Measurements from ENCODE around the gene STARD4. TPM values are rescaled to one million over a fixed set of nuclear protein-coding genes. Genes with fewer than 3 reads are reported as not detected.
A peak's percentile ranks its signal among the peaks of the same experiment; 100 is the strongest.

The STARD4 gene, protein sequence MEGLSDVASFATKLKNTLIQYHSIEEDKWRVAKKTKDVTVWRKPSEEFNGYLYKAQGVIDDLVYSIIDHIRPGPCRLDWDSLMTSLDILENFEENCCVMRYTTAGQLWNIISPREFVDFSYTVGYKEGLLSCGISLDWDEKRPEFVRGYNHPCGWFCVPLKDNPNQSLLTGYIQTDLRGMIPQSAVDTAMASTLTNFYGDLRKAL
- total RNA-seq, result 10 to 100 TPM; 14.6 to 32.3 (median 19.8) TPM
- polyA plus RNA-seq, result 12.1 TPM
- long read RNA-seq, donor 1, full-length matches to known transcripts, result 51 of 74 reads
- long read RNA-seq, donor 1, partial matches to known transcripts, result 5 of 74 reads
- long read RNA-seq, donor 1, other reads (novel, unspliced or antisense), result 18 of 74 reads
- long read RNA-seq, donor 2, full-length matches to known transcripts, result 9 of 15 reads
- long read RNA-seq, donor 2, partial matches to known transcripts, result 1 of 15 reads
- long read RNA-seq, donor 2, other reads (novel, unspliced or antisense), result 5 of 15 reads
- long read RNA-seq, donor 3, full-length matches to known transcripts, result 81 of 120 reads
- long read RNA-seq, donor 3, partial matches to known transcripts, result 4 of 120 reads
- long read RNA-seq, donor 3, other reads (novel, unspliced or antisense), result 35 of 120 reads
- long read RNA-seq, donor 4, full-length matches to known transcripts, result 9 of 11 reads
- long read RNA-seq, donor 4, partial matches to known transcripts, result 0 of 11 reads
- long read RNA-seq, donor 4, other reads (novel, unspliced or antisense), result 2 of 11 reads

DNA sequence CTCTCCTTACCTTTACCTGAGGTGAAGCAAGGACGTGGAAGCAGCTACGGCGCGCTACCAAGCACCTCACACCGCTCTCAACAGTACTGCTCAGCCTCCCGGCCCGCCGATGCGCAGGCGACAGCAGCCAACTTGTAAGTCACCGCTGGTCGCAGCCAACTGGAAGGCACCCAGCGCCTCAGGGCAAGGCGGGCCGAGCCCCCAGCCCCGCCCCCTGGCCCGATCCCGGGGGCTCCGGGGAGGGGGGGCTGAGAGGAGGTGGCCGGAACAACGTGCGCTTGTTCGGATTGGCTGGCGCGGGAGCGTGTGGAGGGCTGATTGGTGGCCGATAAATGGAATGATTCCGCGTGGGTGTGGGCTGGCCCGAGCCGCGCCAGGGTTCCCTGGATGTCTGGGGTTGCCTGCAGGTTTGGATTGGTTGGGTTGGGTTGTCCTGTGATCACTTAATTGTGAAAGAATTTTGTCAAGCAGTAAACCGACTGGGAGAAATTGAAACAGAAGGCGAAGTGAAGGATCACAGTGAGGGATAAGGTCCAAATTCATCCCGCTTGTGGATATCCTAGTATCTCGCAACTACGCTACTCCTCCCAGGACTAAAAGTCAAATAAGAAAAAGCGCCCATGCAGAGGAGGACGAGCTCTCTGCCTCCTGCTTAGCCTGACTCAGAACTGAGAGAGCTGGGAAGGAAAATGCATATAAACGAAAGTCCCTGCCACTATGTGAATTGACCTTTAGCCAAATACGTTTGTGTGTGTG lies at the start of gene STARD4:
Gene STARD4, minus strand, starts transcription at position 161 of the 756 bp plus-strand sequence. CDS start 5,102 bp downstream, outside the sequence.
- H3K27ac ChIP-seq (ENCODE audit: low read length), result peak within 1 kb of the TSS; percentile 91
- no peaks in the 10 kb centered on the region for H3K4me1 ChIP-seq (ENCODE audit: control insufficient read depth, insufficient read depth, low read length)
- ATAC-seq, result peak; percentile 99
- intact Hi-C loops (cut with DNase I), result no loop called here
- no peaks in the 10 kb centered on the region for H3K27me3 ChIP-seq (ENCODE audit: control insufficient read depth, insufficient read depth)
- H3K9me3 ChIP-seq (ENCODE audit: control insufficient read depth, low read length), result no peaks in the 10 kb centered on the region
- DNase-seq, result peak; percentile 97 to 99 (median 98)
- peak within 1 kb of the TSS; percentile 53 for H3K4me3 ChIP-seq (ENCODE audit: low read length)
- under 1% methylated on average over 41 of the region's 41 CpGs for WGBS

DNA sequence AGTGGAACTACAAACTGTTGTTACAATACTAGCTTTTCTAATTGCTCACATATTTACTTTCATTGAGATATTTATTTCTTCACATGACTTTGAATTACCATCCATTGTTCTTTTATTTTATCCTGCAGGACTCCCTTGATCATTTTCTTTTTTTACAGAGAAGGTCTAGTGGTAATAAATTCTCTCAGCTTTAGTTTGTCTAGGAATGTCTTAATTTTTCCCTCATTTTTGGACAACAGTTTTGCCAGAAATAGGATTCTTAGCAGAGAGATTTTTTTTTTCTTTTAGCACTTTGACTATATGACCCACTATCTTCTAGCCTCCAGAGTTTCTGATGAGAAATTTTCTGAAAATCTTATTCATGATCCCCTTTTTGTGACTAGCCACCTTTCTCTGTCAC lies 47.3 kb upstream of the STARD4 start:
- intact Hi-C loops (cut with DNase I), result loop anchor here in 1 of 4 donors (10.0 kb wide), 2 partner anchors 195 to 295 kb away; partner anchors contain the start of gene NREP
- Histone ChIP-seq H3K4me1 (ENCODE audit: control insufficient read depth, insufficient read depth, low read length) (peaks cover 5% of the 10 kb centered on the region), H3K27me3 (ENCODE audit: control insufficient read depth, insufficient read depth) (no peaks in the 10 kb centered on the region), H3K9me3 (ENCODE audit: control insufficient read depth, low read length) (no peaks in the 10 kb centered on the region), H3K4me3 (ENCODE audit: low read length) (no peak overlapping the region), H3K27ac (ENCODE audit: low read length) (no peak overlapping the region)
- DNase-seq (no peak), ATAC-seq (no peak)

DNA sequence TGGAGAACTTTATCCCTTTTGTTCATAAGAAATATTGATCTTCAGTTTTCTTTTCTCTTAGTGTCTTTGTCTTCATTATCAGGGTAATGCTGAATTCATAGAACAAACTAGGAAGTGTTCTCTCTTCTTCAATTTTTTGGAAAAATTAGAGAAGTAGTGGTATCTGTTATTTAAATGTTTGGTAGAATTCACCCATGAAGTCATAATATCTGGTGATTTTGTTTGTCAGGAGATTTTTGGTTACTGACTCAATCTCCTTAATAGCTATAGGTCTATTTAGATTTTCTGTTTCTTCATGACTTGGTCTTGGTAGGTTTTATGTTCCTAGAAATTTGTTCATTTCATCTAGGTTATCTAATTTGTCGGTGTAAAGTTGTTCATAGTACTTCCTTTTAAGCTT lies 45.4 kb upstream of the STARD4 start:
- H3K27me3 ChIP-seq (ENCODE audit: control insufficient read depth, insufficient read depth), result no peaks in the 10 kb centered on the region
- ATAC-seq, result no peak
- H3K4me3 ChIP-seq (ENCODE audit: low read length), result no peak overlapping the region
- H3K27ac ChIP-seq (ENCODE audit: low read length), result no peak overlapping the region
- DNase-seq, result no peak
- intact Hi-C loops (cut with DNase I), result loop anchor here in 1 of 4 donors (10.0 kb wide), 2 partner anchors 197 to 297 kb away; partner anchors contain the start of gene NREP
- WGBS, result 82% methylated on average over 1 of the region's 1 CpG
- H3K4me1 ChIP-seq (ENCODE audit: control insufficient read depth, insufficient read depth, low read length), result peaks cover 2% of the 10 kb centered on the region
- H3K9me3 ChIP-seq (ENCODE audit: control insufficient read depth, low read length), result no peaks in the 10 kb centered on the region

DNA sequence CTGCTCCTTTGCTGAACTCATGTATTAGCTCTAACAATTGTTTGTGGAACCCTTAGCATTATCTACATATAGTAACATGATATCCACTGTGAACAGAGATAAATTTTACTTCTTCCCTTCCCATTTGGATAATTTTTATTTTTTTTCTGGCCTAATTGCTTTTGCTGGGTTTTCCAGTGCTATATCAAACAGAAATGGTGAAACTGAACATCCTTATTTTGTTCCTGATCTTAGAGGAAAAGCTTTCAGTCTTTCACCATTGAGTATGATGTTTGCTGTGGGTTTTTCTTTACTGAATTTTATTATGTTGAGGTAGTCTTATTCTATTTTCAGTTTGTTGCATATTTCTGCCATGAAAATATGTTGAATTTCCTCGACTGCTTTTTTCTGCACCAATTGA lies 44.8 kb upstream of the STARD4 start:
- intact Hi-C loops (cut with DNase I), result loop anchor here in 1 of 4 donors (10.0 kb wide), 2 partner anchors 198 to 298 kb away; partner anchors contain the start of gene NREP
- no peak overlapping the region for H3K4me3 ChIP-seq (ENCODE audit: low read length)
- H3K27me3 ChIP-seq (ENCODE audit: control insufficient read depth, insufficient read depth), result no peaks in the 10 kb centered on the region
- no peak for ATAC-seq
- H3K27ac ChIP-seq (ENCODE audit: low read length), result no peak overlapping the region
- DNase-seq, result no peak
- WGBS, result 88% methylated on average over 1 of the region's 1 CpG
- no peaks in the 10 kb centered on the region for H3K9me3 ChIP-seq (ENCODE audit: control insufficient read depth, low read length)
- H3K4me1 ChIP-seq (ENCODE audit: control insufficient read depth, insufficient read depth, low read length), result peaks cover 2% of the 10 kb centered on the region

DNA sequence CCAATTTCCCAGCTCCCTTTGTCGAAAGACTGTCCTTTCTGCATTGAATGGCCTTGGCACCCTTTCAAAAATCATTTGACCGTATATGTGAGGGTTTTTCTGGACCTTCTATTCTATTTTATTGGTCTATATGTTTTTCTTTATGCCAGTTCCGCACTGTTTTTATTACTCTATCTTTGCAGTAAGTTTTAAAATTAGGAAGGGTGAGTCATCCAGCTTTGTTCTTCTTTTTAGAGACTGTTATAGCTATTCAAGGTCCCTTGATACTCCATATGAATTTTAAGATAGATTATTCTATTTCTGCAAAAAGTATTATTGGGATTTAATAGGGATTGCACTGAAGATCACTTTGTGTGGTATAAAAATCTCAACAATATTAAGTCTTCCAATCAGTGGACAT lies 44.2 kb upstream of the STARD4 start:
- H3K9me3 ChIP-seq (ENCODE audit: control insufficient read depth, low read length), result no peaks in the 10 kb centered on the region

DNA sequence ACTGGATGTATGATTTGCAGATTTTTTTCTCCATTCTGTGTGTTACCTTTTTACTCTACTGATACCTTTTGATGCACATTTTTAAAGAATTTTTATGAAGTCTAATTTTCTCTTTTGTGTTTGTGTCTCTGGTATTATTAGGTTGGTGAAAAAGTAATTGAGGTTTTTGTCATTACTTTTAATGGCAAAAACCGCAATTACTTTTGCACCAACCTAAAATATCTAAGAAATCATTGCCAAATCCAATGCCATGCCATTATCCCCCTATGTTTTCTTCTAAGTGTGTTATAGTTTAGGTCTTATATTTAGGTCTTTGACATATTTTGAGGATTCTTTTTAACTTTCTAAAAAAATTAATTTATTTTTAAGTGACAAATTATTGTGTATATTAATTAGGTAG lies 43.4 kb upstream of the STARD4 start:
- no peaks in the 10 kb centered on the region for H3K9me3 ChIP-seq (ENCODE audit: control insufficient read depth, low read length)
- no peak overlapping the region for H3K4me3 ChIP-seq (ENCODE audit: low read length)
- H3K27me3 ChIP-seq (ENCODE audit: control insufficient read depth, insufficient read depth), result no peaks in the 10 kb centered on the region
- DNase-seq (no peak), ATAC-seq (no peak)
- peaks cover 4% of the 10 kb centered on the region for H3K4me1 ChIP-seq (ENCODE audit: control insufficient read depth, insufficient read depth, low read length)
- no peak overlapping the region for H3K27ac ChIP-seq (ENCODE audit: low read length)
- intact Hi-C loops (cut with DNase I), result loop anchor here in 1 of 4 donors (10.0 kb wide), 2 partner anchors 199 to 299 kb away; partner anchors contain the start of gene NREP
- WGBS, result 97% methylated on average over 1 of the region's 1 CpG

More for the DNA sequence above, 44.2 kb upstream of the STARD4 start:
- Histone ChIP-seq H3K27me3 (ENCODE audit: control insufficient read depth, insufficient read depth) (no peaks in the 10 kb centered on the region), H3K4me3 (ENCODE audit: low read length) (no peak overlapping the region), H3K4me1 (ENCODE audit: control insufficient read depth, insufficient read depth, low read length) (peaks cover 4% of the 10 kb centered on the region), H3K27ac (ENCODE audit: low read length) (no peak overlapping the region)
- DNase-seq (no peak), ATAC-seq (no peak)
- 78% methylated on average over 3 of the region's 3 CpGs for WGBS
- intact Hi-C loops (cut with DNase I), result loop anchor here in 1 of 4 donors (10.0 kb wide), 2 partner anchors 198 to 298 kb away; partner anchors contain the start of gene NREP

DNA sequence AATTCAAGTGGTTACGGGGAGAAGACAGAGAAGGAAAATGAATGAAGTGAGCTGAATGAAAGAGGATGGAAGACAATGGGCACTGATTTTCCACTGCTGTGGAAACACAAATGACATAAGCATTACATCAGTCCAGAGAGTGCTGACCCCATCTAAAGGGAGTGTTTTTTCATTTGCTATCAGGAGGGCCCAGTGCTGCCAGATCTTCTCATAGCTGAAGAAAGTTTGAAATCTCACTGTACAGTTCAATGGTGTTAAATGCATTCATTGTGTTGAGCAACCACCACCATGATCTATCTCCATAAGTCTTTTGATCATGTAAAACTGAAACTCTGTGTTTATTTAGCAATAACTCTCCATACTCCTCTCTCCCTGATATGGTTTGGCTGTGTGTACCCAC lies 41.5 kb upstream of the STARD4 start:
- Histone ChIP-seq H3K4me3 (ENCODE audit: low read length) (no peak overlapping the region), H3K27me3 (ENCODE audit: control insufficient read depth, insufficient read depth) (no peaks in the 10 kb centered on the region), H3K9me3 (ENCODE audit: control insufficient read depth, low read length) (no peaks in the 10 kb centered on the region), H3K27ac (ENCODE audit: low read length) (no peak overlapping the region), H3K4me1 (ENCODE audit: control insufficient read depth, insufficient read depth, low read length) (peaks cover 4% of the 10 kb centered on the region)
- 48% methylated on average over 1 of the region's 1 CpG for WGBS
- intact Hi-C loops (cut with DNase I), result loop anchor here in 3 of 4 donors (5.0 to 10.0 kb wide), 5 partner anchors 201 to 593 kb away; partner anchors contain the start of gene NREP (in 2 of the 3)
- DNase-seq, result no peak
- no peak for ATAC-seq

DNA sequence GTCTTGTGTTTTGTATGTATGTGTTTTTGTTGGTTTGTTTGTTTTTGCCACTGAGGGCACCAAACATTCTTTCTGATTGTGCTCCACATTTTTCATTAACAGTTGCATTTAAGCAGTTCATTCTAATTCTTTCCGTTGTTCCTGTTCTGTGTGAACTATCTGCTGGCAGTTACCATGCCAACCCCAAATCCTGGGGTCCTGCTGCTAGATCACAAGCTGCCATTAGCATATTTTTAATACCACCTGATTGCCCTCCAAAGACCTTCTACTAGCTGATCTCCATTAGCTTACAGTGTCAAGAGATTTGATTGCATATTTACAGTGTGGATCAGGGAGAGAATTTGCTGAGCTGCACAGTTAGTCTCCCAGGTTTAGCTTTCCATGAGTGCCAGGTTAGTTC lies 40.6 kb upstream of the STARD4 start:
- H3K4me3 ChIP-seq (ENCODE audit: low read length), result no peak overlapping the region
- ATAC-seq (no peak), DNase-seq (no peak)
- no peaks in the 10 kb centered on the region for H3K9me3 ChIP-seq (ENCODE audit: control insufficient read depth, low read length)
- H3K27me3 ChIP-seq (ENCODE audit: control insufficient read depth, insufficient read depth), result no peaks in the 10 kb centered on the region
- H3K27ac ChIP-seq (ENCODE audit: low read length), result no peak overlapping the region
- H3K4me1 ChIP-seq (ENCODE audit: control insufficient read depth, insufficient read depth, low read length), result peaks cover 4% of the 10 kb centered on the region
- intact Hi-C loops (cut with DNase I), result loop anchor here in 3 of 4 donors (5.0 to 10.0 kb wide), 5 partner anchors 202 to 594 kb away; partner anchors contain the start of gene NREP (in 2 of the 3)
- 94% methylated on average over 1 of the region's 1 CpG for WGBS

DNA sequence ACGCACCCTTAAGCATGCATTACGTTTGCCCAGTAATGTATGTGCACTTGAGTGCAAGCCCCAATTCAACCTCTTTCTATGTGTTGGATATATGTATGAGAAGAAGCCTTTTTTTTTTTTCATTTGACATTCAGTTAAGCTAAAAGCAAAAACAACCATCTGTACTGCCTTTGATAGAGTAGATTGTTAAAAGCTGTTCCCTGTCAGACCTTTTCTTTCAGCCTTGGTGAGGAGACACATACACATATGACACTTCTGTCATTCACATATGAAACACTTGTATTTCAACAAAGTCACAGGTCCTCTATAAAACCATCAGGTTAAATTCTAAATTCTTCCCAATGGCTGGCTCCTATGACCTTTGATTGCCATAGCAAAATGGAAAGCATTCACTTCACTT lies 40.2 kb upstream of the STARD4 start:
- WGBS, result 88% methylated on average over 2 of the region's 2 CpGs
- H3K9me3 ChIP-seq (ENCODE audit: control insufficient read depth, low read length), result no peaks in the 10 kb centered on the region
- ATAC-seq (no peak), DNase-seq (no peak)
- no peak overlapping the region for H3K4me3 ChIP-seq (ENCODE audit: low read length)
- no peak overlapping the region for H3K27ac ChIP-seq (ENCODE audit: low read length)
- H3K4me1 ChIP-seq (ENCODE audit: control insufficient read depth, insufficient read depth, low read length), result peaks cover 4% of the 10 kb centered on the region
- intact Hi-C loops (cut with DNase I), result loop anchor here in 3 of 4 donors (5.0 to 10.0 kb wide), 5 partner anchors 202 to 595 kb away; partner anchors contain the start of gene NREP (in 2 of the 3)
- H3K27me3 ChIP-seq (ENCODE audit: control insufficient read depth, insufficient read depth), result no peaks in the 10 kb centered on the region

DNA sequence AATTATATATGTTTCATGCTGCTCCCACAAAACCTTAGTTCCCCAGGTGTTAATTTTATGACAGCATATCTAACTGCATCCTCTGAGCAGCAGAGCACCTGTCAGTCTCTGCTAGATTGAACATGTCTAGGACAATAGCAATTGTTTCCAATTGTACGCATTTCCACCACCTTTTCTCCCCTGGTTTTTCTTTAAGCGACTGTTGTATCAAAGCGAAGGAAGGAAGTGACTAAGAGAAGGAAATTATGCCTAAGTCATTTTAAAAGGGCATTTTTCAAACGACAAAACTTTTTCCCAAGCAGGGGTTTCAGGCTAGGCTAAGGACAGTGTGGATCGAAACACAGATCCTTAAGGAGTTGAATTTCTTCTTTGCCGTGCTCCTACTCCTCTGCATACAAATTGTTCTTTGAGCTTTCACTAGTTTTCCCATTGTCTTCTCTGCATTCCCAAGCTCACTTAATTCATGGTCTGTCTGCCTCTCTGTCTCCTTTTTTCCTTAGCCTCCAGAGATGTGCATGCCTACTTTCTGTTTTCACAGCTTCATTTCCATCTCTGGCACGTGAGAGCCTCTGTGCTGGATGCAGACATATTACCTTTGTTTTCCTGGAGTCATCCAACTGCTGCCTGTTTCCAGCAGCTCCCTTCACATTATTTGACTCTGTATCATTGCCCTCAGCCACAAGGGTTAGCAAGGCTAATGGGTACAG lies 39.4 kb upstream of the STARD4 start:
- 61% methylated on average over 7 of the region's 7 CpGs for WGBS
- peak overlapping the region; percentile 64 for H3K27ac ChIP-seq (ENCODE audit: low read length)
- ATAC-seq, result peak in 1 of 2 donors; percentile 73
- H3K27me3 ChIP-seq (ENCODE audit: control insufficient read depth, insufficient read depth), result no peaks in the 10 kb centered on the region
- H3K4me1 ChIP-seq (ENCODE audit: control insufficient read depth, insufficient read depth, low read length), result peaks cover 4% of the 10 kb centered on the region
- DNase-seq, result no peak
- H3K4me3 ChIP-seq (ENCODE audit: low read length), result no peak overlapping the region
- intact Hi-C loops (cut with DNase I), result loop anchor here in 3 of 4 donors (5.0 to 10.0 kb wide), 5 partner anchors 203 to 596 kb away; partner anchors contain the start of gene NREP (in 2 of the 3)
- H3K9me3 ChIP-seq (ENCODE audit: control insufficient read depth, low read length), result no peaks in the 10 kb centered on the region
